H9 (cell line): ENCODE data around the gene SF3B5. TPM values are rescaled to one million over a fixed set of nuclear protein-coding genes. Genes with fewer than 3 reads are reported as not detected.

Experiments
- DNase-seq: peaks from one replicate; pipeline ENCODE4 v3.0.0-alpha.2; 2017
- H2AFZ ChIP-seq: one replicate; pipeline ENCODE4 v1.6.1; 2013; ENCODE audit warnings: mild to moderate bottlenecking, low read length, control low read depth, moderate library complexity
- H2AK5ac ChIP-seq: 2 replicates; pipeline ENCODE4 v1.6.1; 2013; ENCODE audit warnings: low read length, control low read depth, mixed read lengths; ENCODE audit not compliant: insufficient read length
- H2BK120ac ChIP-seq: one replicate; pipeline ENCODE4 v1.6.1; 2013; ENCODE audit warnings: low read depth, mild to moderate bottlenecking, low read length, control low read depth, inconsistent platforms; ENCODE audit not compliant: poor library complexity, severe bottlenecking
- H2BK12ac ChIP-seq: 2 replicates; pipeline ENCODE4 v1.6.1; 2013; ENCODE audit warnings: low read length, control low read depth, mixed read lengths, low read depth; ENCODE audit not compliant: insufficient read length
- H2BK15ac ChIP-seq: 2 replicates; pipeline ENCODE4 v1.6.1; 2013; ENCODE audit warnings: low read depth, low read length, control low read depth
- H2BK20ac ChIP-seq: one replicate; pipeline ENCODE4 v1.6.1; 2013; ENCODE audit warnings: low read depth, mild to moderate bottlenecking, low read length, control low read depth, inconsistent platforms; ENCODE audit not compliant: poor library complexity, severe bottlenecking
- H2BK5ac ChIP-seq: 2 replicates; pipeline ENCODE4 v1.6.1; 2013; ENCODE audit warnings: low read length, control low read depth, mixed read lengths; ENCODE audit not compliant: insufficient read length
- H3K14ac ChIP-seq: 2 replicates; pipeline ENCODE4 v1.6.1; 2013; ENCODE audit warnings: low read length, control low read depth; ENCODE audit not compliant: insufficient read depth
- H3K18ac ChIP-seq: 2 replicates; pipeline ENCODE4 v1.6.1; 2013; ENCODE audit warnings: low read depth, mild to moderate bottlenecking, mixed read lengths, low read length, control low read depth; ENCODE audit not compliant: insufficient read length
- H3K23ac ChIP-seq: 2 replicates; pipeline ENCODE4 v1.6.1; 2013; ENCODE audit warnings: low read length, control low read depth, mixed read lengths, low read depth; ENCODE audit not compliant: insufficient read length
- H3K23me2 ChIP-seq: 2 replicates; pipeline ENCODE4 v1.6.1; 2013; ENCODE audit warnings: low read depth, mild to moderate bottlenecking, mixed read lengths, low read length, control low read depth; ENCODE audit not compliant: insufficient read length, poor library complexity, severe bottlenecking
- H3K27ac ChIP-seq: 2 replicates; pipeline ENCODE4 v1.5.1; 2013; ENCODE audit warnings: low read length, control low read depth, mixed read lengths, low read depth; ENCODE audit not compliant: insufficient read length
- H3K27me3 ChIP-seq: 2 replicates; pipeline ENCODE4 v1.6.1; 2013; ENCODE audit warnings: low read length, control low read depth, inconsistent platforms; ENCODE audit not compliant: insufficient read depth
- H3K4ac ChIP-seq: 2 replicates; pipeline ENCODE4 v1.6.1; 2013; ENCODE audit warnings: low read depth, mild to moderate bottlenecking, control low read depth, inconsistent platforms, low read length, moderate library complexity
- H3K4me1 ChIP-seq: 2 replicates; pipeline ENCODE4 v1.6.1; 2013; ENCODE audit warnings: low read length, control low read depth, inconsistent platforms; ENCODE audit not compliant: insufficient read depth
- H3K4me2 ChIP-seq: 2 replicates; pipeline ENCODE4 v1.6.1; 2013; ENCODE audit warnings: low read length, control low read depth, mixed read lengths; ENCODE audit not compliant: insufficient read length, insufficient read depth
- H3K56ac ChIP-seq: 2 replicates; pipeline ENCODE4 v1.6.1; 2013; ENCODE audit warnings: low read depth, mild to moderate bottlenecking, mixed read lengths, low read length, control low read depth; ENCODE audit not compliant: insufficient read length
- H3K79me1 ChIP-seq: 2 replicates; pipeline ENCODE4 v1.6.1; 2013; ENCODE audit warnings: low read depth, mild to moderate bottlenecking, moderate library complexity, low read length, control low read depth, inconsistent platforms; ENCODE audit not compliant: insufficient read depth, poor library complexity, severe bottlenecking
- H3K79me2 ChIP-seq: 2 replicates; pipeline ENCODE4 v1.6.1; 2013; ENCODE audit warnings: low read length, control low read depth, inconsistent platforms; ENCODE audit not compliant: insufficient read depth
- H3K9ac ChIP-seq: 2 replicates; pipeline ENCODE4 v1.6.1; 2013; ENCODE audit warnings: low read length, control low read depth, mixed read lengths; ENCODE audit not compliant: insufficient read length; ENCODE audit errors: extremely low read depth
- H3K9me3 ChIP-seq: one replicate; pipeline ENCODE4 v1.6.1; 2013; ENCODE audit warnings: low read depth, low read length, inconsistent platforms; ENCODE audit not compliant: control insufficient read depth
- H3T11ph ChIP-seq: one replicate; pipeline ENCODE4 v1.6.1; 2013; ENCODE audit warnings: mild to moderate bottlenecking, low read length, control low read depth, inconsistent platforms
- H4K20me1 ChIP-seq: one replicate; pipeline ENCODE4 v1.6.1; 2013; ENCODE audit not compliant: control insufficient read depth, insufficient read length, insufficient read depth
- H4K5ac ChIP-seq: 2 replicates; pipeline ENCODE4 v1.6.1; 2013; ENCODE audit warnings: low read depth, mild to moderate bottlenecking, mixed read lengths, low read length, control low read depth; ENCODE audit not compliant: insufficient read length
- H4K8ac ChIP-seq: replicated peaks from 2 replicates; pipeline ENCODE4 v1.6.1; 2013; ENCODE audit warnings: low read length, control low read depth, mixed read lengths, low read depth; ENCODE audit not compliant: insufficient read length
- H4K91ac ChIP-seq: 2 replicates; pipeline ENCODE4 v1.6.1; 2013; ENCODE audit warnings: low read depth, mild to moderate bottlenecking, moderate library complexity, mixed read lengths, low read length, control low read depth; ENCODE audit not compliant: insufficient read length
- H3K27ac Mint-ChIP-seq, 3 experiments: 2 replicates in 2 of 3; 3 replicates in 1 of 3; pipeline ENCODE4 v1.8.0; 2020 to 2021; ENCODE audit warnings: mixed read lengths in 3 of 3, mild to moderate bottlenecking in 1 of 3, moderate library complexity in 1 of 3
- H3K27me3 Mint-ChIP-seq: 2 replicates; pipeline ENCODE4 v1.8.0; 2021; ENCODE audit warnings: low read depth, mild to moderate bottlenecking, moderate library complexity, mixed read lengths
- H3K36me3 Mint-ChIP-seq, 3 experiments: 2 replicates in 2 of 3; 3 replicates in 1 of 3; pipeline ENCODE4 v1.8.0; 2020 to 2021; ENCODE audit warnings: low read depth in 3 of 3, mixed read lengths in 3 of 3; ENCODE audit not compliant: insufficient read depth in 1 of 3
- H3K4me1 Mint-ChIP-seq, 2 experiments: 2 replicates each; pipeline ENCODE4 v1.8.0; 2020; ENCODE audit warnings: mixed read lengths in 2 of 2
- H3K4me3 Mint-ChIP-seq, 2 experiments: 2 replicates in 1 of 2; 3 replicates in 1 of 2; pipeline ENCODE4 v1.8.0; 2020 to 2021; ENCODE audit warnings: mild to moderate bottlenecking in 2 of 2, mixed read lengths in 2 of 2, moderate library complexity in 1 of 2
- H3K9me3 Mint-ChIP-seq, 2 experiments: 2 replicates in 1 of 2; 3 replicates in 1 of 2; pipeline ENCODE4 v1.8.0; 2020; ENCODE audit warnings: mild to moderate bottlenecking in 2 of 2, mixed read lengths in 2 of 2, moderate library complexity in 1 of 2
- total RNA-seq: library from RNA; stranded (reverse); gene quantifications from 2 replicates; pipeline ENCODE4 v1.2.1, GENCODE V29; 2021
- TF ChIP-seq, protein P1 (sequence below): fragments of 200-600 bp; sonication (generic); conservative IDR thresholded peaks from 3 replicates; pipeline ENCODE4 v1.8.0; 2021; ENCODE audit warnings: antibody characterized with exemption, mild to moderate bottlenecking

SF3B5 gene
- total RNA-seq, 1 experiment from 2014 or later: 145 TPM

DNA sequence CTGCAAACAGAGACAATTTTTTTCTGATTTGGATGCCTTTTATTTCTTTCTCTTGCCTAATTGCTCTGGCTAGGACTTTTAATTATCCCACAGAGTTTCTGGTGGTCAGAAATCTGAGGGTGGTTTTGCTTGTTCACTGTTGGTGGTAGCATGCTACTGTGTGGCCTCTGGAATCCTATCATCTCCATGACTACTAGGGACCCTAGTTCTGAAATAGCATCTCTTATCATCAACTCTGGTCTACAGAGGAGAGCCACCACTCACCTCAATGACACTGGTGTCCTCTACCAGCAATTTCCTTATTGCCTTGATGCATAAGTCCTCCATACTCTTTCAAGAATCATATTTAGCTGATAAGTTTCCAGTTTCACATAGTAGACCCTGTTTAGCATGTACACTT lies 27.5 kb upstream of the SF3B5 start:
- no peak overlapping the region for H3K4me3 Mint-ChIP-seq
- Histone ChIP-seq H3K23ac (no peak overlapping the region), H3K9ac (no peak overlapping the region), H3K23me2 (no peaks in the 10 kb centered on the region), H3K79me2 (no peaks in the 10 kb centered on the region), H3K4me2 (no peak overlapping the region), H3T11ph (no peak overlapping the region), H3K4ac (no peak overlapping the region), H2AK5ac (no peak overlapping the region), H3K27me3 (no peaks in the 10 kb centered on the region), H3K4me1 (no peaks in the 10 kb centered on the region), H3K56ac (no peak overlapping the region), H2BK120ac (no peak overlapping the region), H3K18ac (no peak overlapping the region), H4K5ac (no peak overlapping the region), H2BK20ac (no peak overlapping the region), H2BK5ac (no peak overlapping the region), H4K91ac (no peak overlapping the region), H2BK12ac (no peak overlapping the region), H3K9me3 (no peaks in the 10 kb centered on the region), H3K14ac (no peak overlapping the region), H3K79me1 (no peaks in the 10 kb centered on the region), H4K20me1 (no peaks in the 10 kb centered on the region), H2AFZ (no peak overlapping the region), H2BK15ac (no peak overlapping the region), H4K8ac (no peak overlapping the region), H3K27ac (no peak overlapping the region)
- TF ChIP-seq, protein P1, sequence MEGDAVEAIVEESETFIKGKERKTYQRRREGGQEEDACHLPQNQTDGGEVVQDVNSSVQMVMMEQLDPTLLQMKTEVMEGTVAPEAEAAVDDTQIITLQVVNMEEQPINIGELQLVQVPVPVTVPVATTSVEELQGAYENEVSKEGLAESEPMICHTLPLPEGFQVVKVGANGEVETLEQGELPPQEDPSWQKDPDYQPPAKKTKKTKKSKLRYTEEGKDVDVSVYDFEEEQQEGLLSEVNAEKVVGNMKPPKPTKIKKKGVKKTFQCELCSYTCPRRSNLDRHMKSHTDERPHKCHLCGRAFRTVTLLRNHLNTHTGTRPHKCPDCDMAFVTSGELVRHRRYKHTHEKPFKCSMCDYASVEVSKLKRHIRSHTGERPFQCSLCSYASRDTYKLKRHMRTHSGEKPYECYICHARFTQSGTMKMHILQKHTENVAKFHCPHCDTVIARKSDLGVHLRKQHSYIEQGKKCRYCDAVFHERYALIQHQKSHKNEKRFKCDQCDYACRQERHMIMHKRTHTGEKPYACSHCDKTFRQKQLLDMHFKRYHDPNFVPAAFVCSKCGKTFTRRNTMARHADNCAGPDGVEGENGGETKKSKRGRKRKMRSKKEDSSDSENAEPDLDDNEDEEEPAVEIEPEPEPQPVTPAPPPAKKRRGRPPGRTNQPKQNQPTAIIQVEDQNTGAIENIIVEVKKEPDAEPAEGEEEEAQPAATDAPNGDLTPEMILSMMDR: no peak
- no peak for DNase-seq
- H3K9me3 Mint-ChIP-seq: no peaks in the 10 kb centered on the region
- no peaks in the 10 kb centered on the region for H3K4me1 Mint-ChIP-seq
- H3K27ac Mint-ChIP-seq: no peak overlapping the region
- H3K27me3 Mint-ChIP-seq: no peaks in the 10 kb centered on the region; the same call in 1 of the 2 replicates
- no peaks in the 10 kb centered on the region; a peak in 1 of 7 replicates for H3K36me3 Mint-ChIP-seq
